Hepatocyte (in vitro differentiated cells): ENCODE results near the gene GULP1. TPM values are rescaled to one million over a fixed set of nuclear protein-coding genes. Genes with fewer than 3 reads are reported as not detected.

Experiments used
- DNase-seq: peaks from one replicate; pipeline ENCODE4 v3.0.0-alpha.2; 2016; ENCODE audit warnings: low spot score
- H2AFZ ChIP-seq: fragments of 200-600 bp; sonication (generic); 2 replicates; pipeline ENCODE4 v1.6.0; 2016; ENCODE audit warnings: antibody characterized with exemption, mild to moderate bottlenecking
- H3K27ac ChIP-seq: fragments of 200-600 bp; sonication (generic); 2 replicates; pipeline ENCODE4 v1.5.1; 2016; ENCODE audit warnings: mild to moderate bottlenecking
- H3K27me3 ChIP-seq: fragments of 200-600 bp; sonication (generic); 2 replicates; pipeline ENCODE4 v1.6.1; 2016
- H3K36me3 ChIP-seq: fragments of 200-600 bp; sonication (generic); replicated peaks from 2 replicates; pipeline ENCODE4 v1.5.1; 2016; ENCODE audit warnings: low read depth; ENCODE audit not compliant: insufficient read depth
- H3K4me1 ChIP-seq: fragments of 200-600 bp; sonication (generic); 2 replicates; pipeline ENCODE4 v1.5.1; 2016; ENCODE audit warnings: mild to moderate bottlenecking, moderate library complexity; ENCODE audit not compliant: insufficient read depth
- H3K4me2 ChIP-seq: fragments of 200-600 bp; sonication (generic); 2 replicates; pipeline ENCODE4 v1.6.0; 2016
- H3K4me3 ChIP-seq: fragments of 200-600 bp; sonication (generic); 2 replicates; pipeline ENCODE4 v1.5.1; 2016; ENCODE audit warnings: mild to moderate bottlenecking
- H3K79me2 ChIP-seq: fragments of 200-600 bp; sonication (generic); 2 replicates; pipeline ENCODE4 v1.6.0; 2017; ENCODE audit warnings: mild to moderate bottlenecking
- H3K9me2 ChIP-seq: fragments of 200-600 bp; sonication (generic); replicated peaks from 2 replicates; pipeline ENCODE4 v1.6.0; 2017; ENCODE audit warnings: mild to moderate bottlenecking; ENCODE audit not compliant: insufficient read depth
- H3K9me3 ChIP-seq: fragments of 200-600 bp; sonication (generic); 2 replicates; pipeline ENCODE4 v1.5.1; 2016; ENCODE audit warnings: low read depth, mild to moderate bottlenecking
- H4K20me1 ChIP-seq: fragments of 200-600 bp; sonication (generic); 2 replicates; pipeline ENCODE4 v1.6.0; 2016; ENCODE audit warnings: mild to moderate bottlenecking; ENCODE audit not compliant: insufficient read depth, poor library complexity, severe bottlenecking
- EZH2 ChIP-seq: fragments of 200-600 bp; sonication (generic); IDR thresholded peaks from 2 replicates; pipeline ENCODE4 v1.6.1; 2016; ENCODE audit warnings: antibody characterized with exemption, mild to moderate bottlenecking, borderline replicate concordance
- EZH2phosphoT487 ChIP-seq: fragments of 200-600 bp; sonication (generic); IDR thresholded peaks from one replicate; pipeline ENCODE4 v1.6.1; 2018; ENCODE audit warnings: antibody characterized with exemption, mild to moderate bottlenecking, low read depth, moderate library complexity; ENCODE audit not compliant: unreplicated experiment, severe bottlenecking
- WGBS: methylation state at CpG from one replicate; pipeline ENCODE4 v1.1.6; 2016; ENCODE audit warnings: low lambda C conversion rate; ENCODE audit errors: missing lambda C conversion rate; 5-methylcytosine and 5-hydroxymethylcytosine counted together
- polyA plus RNA-seq: library from polyadenylated mRNA; unstranded; fragments of >200 nt; fragmentation: Nextera tagmentation; extraction: Ambion mirVana; gene quantifications from 2 replicates; pipeline ENCODE4 v1.2.1, GENCODE V29; 2016
- total RNA-seq: library from RNA; depleted of rRNA; stranded (reverse); fragments of >200 nt; gene quantifications from 2 replicates; pipeline ENCODE4 v1.2.3, GENCODE V29; 2014
- TF ChIP-seq, protein P1 (sequence below): fragments of 200-600 bp; sonication (generic); IDR thresholded peaks from 2 replicates; pipeline ENCODE4 v1.5.1; 2016; ENCODE audit warnings: antibody characterized with exemption, mild to moderate bottlenecking; ENCODE audit not compliant: poor library complexity

GULP1 gene
- total and polyA plus RNA-seq, 2 experiments from 2014 or later: 55.6 to 135 TPM

DNA sequence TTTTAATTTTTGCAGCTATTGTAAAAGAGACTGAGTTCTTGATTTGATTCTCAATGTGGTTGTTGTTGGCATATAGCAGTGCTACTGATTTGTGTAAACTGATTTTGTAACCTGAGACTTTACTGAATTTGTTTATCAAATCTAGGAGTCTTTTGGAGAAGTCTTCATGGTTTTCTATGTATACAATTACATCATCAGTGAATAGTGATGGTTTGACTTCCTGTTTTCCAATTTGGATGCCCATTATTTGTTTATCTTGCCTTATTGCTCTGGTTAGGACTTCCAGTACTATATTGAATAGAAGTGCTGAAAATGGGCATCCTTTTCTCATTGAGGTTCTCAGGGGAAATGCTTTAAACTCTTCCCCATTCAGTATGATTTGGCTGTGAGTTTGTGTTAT is 99.7 kb downstream of the GULP1 start:
- Histone ChIP-seq H3K79me2 (peaks cover 55% of the 10 kb centered on the region), H4K20me1 (no peaks in the 10 kb centered on the region), H2AFZ (no peak overlapping the region), H3K9me2 (no peaks in the 10 kb centered on the region), H3K4me3 (no peak overlapping the region), H3K4me1 (no peaks in the 10 kb centered on the region), H3K27ac (no peak overlapping the region), H3K36me3 (no peaks in the 10 kb centered on the region), H3K4me2 (no peak overlapping the region), H3K27me3 (no peaks in the 10 kb centered on the region), H3K9me3 (no peaks in the 10 kb centered on the region)
- TF ChIP-seq, protein P1, sequence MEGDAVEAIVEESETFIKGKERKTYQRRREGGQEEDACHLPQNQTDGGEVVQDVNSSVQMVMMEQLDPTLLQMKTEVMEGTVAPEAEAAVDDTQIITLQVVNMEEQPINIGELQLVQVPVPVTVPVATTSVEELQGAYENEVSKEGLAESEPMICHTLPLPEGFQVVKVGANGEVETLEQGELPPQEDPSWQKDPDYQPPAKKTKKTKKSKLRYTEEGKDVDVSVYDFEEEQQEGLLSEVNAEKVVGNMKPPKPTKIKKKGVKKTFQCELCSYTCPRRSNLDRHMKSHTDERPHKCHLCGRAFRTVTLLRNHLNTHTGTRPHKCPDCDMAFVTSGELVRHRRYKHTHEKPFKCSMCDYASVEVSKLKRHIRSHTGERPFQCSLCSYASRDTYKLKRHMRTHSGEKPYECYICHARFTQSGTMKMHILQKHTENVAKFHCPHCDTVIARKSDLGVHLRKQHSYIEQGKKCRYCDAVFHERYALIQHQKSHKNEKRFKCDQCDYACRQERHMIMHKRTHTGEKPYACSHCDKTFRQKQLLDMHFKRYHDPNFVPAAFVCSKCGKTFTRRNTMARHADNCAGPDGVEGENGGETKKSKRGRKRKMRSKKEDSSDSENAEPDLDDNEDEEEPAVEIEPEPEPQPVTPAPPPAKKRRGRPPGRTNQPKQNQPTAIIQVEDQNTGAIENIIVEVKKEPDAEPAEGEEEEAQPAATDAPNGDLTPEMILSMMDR: no peak
- TF ChIP-seq EZH2 (no peak), EZH2phosphoT487 (no peak)
- no peak for DNase-seq

- Histone ChIP-seq H3K4me2 (no peak overlapping the region), H3K9me2 (no peaks in the 10 kb centered on the region), H3K4me3 (no peak overlapping the region), H3K4me1 (no peaks in the 10 kb centered on the region), H2AFZ (no peak overlapping the region), H3K36me3 (no peaks in the 10 kb centered on the region), H3K27ac (no peak overlapping the region), H3K27me3 (no peaks in the 10 kb centered on the region), H3K79me2 (peaks cover 63% of the 10 kb centered on the region), H4K20me1 (no peaks in the 10 kb centered on the region), H3K9me3 (no peaks in the 10 kb centered on the region)
- WGBS: 85% methylated on average over 4 of the region's 4 CpGs
- no peak for DNase-seq
- TF ChIP-seq EZH2phosphoT487: no peak
- TF ChIP-seq, protein P1: no peak
- TF ChIP-seq EZH2: no peak
Measured at GRCh38 chr2:188394931-188395472, 103.3 kb downstream of the GULP1 start.

DNA sequence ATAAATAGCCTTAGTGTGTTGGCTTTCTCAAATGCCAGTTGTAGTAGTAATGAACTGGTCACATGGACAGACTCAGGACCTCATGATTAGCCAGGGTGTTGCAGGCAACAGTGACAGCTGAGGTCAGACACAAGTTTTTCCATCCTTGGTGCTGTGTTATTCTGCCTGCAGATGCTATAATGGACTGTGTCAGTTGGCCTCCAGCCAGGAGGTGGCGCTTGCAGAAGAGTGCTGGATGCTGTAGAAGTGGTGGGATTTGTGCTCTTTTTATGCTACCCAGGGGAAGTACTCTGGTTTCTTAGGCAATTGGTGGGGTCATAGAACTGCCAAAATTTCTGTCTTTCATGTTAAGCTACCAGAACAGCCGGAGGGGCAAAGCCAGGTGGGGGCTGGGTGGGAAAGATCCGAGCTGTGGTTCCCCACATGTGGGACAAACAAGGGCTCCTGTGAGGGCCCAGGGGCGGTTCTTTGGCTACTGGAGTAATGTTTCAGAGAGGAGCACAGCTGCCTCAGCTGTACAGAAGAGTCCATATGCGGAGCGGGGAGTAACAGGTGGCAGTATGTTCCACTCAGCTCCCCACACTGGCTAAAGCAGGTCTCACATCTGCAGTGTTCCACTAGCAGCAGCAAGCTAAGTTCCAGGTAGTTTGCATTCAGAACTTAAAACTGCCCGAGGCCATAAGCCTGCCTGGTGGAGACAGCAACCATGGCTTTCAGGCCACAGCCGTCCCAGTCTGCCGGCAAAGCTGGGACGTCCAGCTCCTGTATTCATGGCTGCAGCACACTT is 104.4 kb downstream of the GULP1 start:
- 86% methylated on average over 10 of the region's 10 CpGs for WGBS
- no peak overlapping the region for H3K4me2 ChIP-seq
- peaks cover 64% of the 10 kb centered on the region for H3K79me2 ChIP-seq
- H2AFZ ChIP-seq: no peak overlapping the region
- TF ChIP-seq EZH2 (no peak), EZH2phosphoT487 (no peak)
- TF ChIP-seq, protein P1: no peak
- H3K9me3 ChIP-seq: no peaks in the 10 kb centered on the region
- H3K4me1 ChIP-seq: no peaks in the 10 kb centered on the region
- no peaks in the 10 kb centered on the region for H3K36me3 ChIP-seq
- no peak overlapping the region for H3K4me3 ChIP-seq
- no peaks in the 10 kb centered on the region for H4K20me1 ChIP-seq
- no peak for DNase-seq
- no peak overlapping the region for H3K27ac ChIP-seq
- no peaks in the 10 kb centered on the region for H3K9me2 ChIP-seq
- H3K27me3 ChIP-seq: no peaks in the 10 kb centered on the region
